GM08714 (cell line): ENCODE measurements around the gene RFX4.
"Not testable (repeated sequence)": the region's sequence is repeated elsewhere in the genome, so short reads cannot be mapped to it uniquely, and the experiment has no call there.

Experiments
- H3K4me3 ChIP-seq: fragments of 200-500 bp; sonication (Bioruptor generic); 2 replicates; pipeline ENCODE4 v1.5.1; 2014; ENCODE audit warnings: mild to moderate bottlenecking, low read length, inconsistent platforms
- ZNF274 ChIP-seq: IDR thresholded peaks from 2 replicates; pipeline ENCODE4 v1.6.1; 2012; ENCODE audit warnings: mild to moderate bottlenecking, low read depth, low read length

The RFX4 gene

DNA sequence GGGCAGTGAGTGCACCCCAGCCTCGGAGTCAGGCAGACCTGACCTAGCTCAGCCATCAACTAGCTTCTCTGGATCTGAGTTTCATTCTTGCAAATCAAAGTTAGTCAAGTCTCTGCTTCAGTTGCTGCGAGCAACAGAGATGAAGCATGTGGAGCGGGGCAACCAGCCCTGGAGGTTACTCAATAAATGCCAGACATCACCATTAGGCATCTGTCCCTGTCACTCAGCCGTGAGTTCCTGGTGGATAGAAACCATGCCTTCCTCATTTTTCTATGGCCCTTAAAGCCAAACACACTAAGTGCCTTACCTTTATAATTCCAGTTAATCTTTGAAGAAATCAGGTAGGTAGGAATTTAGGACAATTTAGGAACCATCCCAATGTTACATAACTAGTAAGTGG lies 19.3 kb downstream of the RFX4 start:
- no peak overlapping the region for H3K4me3 ChIP-seq
- TF ChIP-seq ZNF274, result no peak

DNA sequence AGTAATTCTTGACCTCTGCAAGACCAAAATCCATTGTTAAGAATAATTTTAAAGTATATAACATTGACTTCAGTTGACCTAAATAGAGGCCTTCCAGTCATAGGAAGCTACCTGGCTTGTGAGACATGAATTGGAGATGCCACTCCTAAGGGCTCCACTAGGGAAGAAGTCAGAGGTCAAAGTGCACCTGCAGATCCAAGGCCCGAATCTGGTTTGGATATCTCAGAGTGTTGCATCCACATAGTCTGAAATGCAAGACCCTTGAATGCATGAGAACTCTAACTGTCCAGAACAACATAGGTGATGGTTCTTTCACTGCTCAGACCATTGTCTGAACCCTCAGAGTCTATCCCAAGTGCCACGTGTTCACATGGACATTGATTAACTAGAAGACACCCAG lies 22.4 kb downstream of the RFX4 start:
- no peak overlapping the region for H3K4me3 ChIP-seq
- TF ChIP-seq ZNF274, result no peak

DNA sequence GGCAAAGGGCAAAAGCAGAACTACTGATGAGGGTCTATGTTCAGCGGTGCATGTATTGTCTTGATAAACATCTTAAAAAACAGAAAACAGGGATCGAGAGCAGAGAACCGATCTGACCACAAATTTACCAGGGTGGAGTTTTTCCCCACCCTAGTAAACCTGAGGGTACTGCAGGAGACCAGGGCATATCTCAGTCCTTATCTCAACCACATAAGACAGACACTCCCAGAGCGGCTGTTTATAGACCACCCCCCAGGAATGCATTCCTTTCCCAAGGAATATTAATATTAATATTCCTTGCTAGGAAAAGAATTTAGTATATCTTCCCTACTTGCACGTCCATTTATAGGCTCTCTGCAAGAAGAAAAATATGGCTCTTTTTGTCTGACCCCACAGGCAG lies 37.8 kb downstream of the RFX4 start:
- not testable (repeated sequence) for H3K4me3 ChIP-seq

DNA sequence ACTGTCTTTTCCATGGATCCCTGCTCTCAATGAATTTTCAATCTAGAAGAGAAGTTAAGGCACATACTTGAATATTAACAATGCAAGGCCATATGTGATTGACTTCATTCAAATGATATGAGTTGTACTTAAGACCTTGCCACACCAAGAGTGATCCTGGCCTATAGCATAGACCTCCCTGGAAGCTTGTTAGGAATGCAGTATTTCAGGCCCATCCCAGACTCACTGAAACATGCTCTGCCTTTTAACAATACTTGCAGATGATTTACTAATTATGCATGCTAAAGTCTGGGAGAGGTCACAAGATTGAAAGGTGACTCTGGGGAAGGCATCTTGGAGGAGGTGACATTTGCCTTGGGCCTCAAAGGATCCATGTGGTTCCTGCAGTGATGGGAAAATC lies 43.2 kb downstream of the RFX4 start:
- TF ChIP-seq ZNF274, result no peak
- H3K4me3 ChIP-seq, result no peak overlapping the region

DNA sequence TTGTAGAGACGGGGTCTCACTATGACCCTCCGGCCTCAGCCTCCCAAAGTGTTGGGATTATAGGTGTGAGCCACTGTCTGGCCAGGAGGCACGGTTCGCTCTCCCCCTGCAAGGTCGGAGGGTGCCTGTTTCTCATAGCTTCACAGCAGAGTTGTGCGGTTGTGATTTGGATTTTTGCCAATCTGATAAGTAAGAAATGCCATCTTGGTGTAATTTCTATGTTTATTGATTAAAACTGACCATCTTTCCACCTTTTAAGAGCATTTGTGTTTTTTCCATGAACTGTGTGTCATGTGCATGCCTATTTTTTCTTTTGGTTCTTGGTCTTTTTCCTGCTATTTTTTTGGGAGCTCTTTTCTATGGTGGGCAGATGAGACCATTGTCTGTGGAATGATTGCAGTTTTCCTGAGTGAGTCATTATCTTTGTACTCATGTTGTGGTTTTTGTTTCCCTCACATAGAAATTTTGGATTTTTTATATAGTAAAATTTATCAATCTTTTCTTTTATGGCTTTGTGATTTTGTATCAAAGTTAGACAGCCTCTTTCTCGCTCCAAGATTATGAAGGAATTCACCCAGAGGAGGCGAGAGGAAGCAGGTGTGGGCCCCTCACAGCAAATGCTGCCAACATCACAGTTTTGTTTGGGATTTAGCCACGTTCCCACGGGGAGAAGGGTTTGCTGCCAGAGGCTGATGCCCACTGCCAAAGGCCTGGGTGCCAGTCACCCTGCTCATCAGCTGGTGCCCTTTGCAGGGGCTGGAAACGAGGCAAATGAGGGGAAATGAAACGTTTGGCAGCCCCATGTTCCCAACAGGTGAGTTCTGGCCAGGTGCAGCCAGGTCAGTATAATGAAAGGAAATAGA lies 47.2 kb downstream of the RFX4 start:
- TF ChIP-seq ZNF274, result no peak
- no peak overlapping the region for H3K4me3 ChIP-seq

DNA sequence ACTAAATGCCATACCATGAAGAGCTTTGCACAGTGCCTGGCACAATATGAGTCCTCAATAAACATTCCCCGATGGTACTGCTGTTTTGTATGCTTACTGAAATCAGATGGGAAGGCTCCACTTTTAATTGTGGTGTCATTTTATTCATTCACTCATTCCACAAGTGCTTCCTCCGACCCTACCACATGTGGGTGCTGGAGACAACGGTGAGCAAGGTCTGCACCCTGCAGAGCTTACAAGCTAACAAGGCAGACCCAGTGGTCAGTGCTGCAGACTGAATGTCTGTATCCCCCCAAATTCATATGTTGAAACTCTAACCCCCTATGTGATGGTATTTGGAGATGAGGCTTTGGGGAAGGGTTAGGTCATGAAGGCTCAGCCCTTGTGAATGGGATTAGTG lies 48.3 kb downstream of the RFX4 start:
- no peak overlapping the region for H3K4me3 ChIP-seq
- TF ChIP-seq ZNF274, result no peak

DNA sequence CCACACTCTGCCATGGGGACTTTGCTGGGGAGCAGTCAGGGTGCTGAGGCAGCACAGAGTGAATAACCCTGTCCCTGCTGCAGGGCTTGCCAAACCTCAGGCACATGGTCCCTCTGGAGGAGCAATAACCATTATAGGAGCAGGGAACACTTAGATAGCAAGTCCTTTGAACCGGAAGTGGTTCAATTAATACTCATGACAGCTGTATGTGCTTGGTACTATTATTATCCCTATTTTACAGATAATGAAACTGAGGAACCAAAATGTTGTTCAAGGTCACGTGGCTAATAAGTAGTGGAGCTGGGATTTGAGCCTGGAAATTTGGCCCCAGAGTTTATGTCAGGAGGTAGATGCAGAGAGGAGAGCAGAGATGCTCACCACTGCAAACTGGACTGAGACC lies 49.0 kb downstream of the RFX4 start:
- TF ChIP-seq ZNF274, result no peak
- no peak overlapping the region for H3K4me3 ChIP-seq

DNA sequence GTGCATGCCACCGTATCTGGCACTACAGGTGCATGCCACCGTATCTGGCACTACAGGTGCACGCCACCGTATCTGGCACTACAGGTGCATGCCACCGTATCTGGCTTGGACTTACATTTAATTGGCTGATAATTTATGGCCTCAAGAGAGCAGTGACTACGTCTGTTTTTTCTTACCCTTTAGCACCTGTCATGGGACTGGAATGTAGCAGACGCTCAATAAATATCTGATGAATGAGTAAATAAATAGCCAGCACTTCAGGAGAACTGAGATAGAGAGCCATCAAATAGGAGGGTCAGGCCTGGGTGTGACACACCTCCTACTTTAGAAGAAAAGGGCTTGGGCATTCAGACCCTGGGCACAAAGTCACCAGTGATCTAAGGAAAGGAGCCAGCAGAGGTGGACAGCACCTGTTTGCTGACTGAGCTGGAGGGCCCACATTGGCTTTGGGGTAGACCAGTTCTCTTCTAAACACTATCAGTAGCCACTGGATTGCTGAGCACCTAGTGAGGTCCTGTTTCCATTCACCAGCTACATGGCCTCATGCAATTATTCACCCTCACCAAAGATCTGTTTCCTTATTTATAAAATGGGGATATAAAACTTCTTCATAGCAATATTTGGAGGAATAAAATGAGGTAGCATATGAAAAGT lies 50.1 kb downstream of the RFX4 start:
- no peak for TF ChIP-seq ZNF274
- no peak overlapping the region for H3K4me3 ChIP-seq

DNA sequence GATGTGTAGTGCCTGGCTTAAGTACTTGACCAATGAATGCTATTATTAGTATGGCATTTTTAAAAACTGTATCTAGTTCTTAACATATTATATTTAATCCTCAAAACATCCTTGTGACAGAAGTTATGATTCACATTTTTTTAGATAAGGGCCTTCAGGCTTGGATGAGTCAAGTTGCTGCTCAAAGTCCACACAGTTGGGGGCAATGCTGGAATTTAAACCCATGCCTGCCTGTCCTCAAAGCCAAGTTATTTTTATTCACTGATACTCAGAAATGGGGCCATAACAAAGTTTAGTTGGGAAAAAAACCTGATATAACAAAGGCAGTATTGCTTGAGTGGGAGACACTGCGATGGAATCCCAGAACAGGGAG lies 50.6 kb downstream of the RFX4 start:
- TF ChIP-seq ZNF274, result no peak
- H3K4me3 ChIP-seq, result no peak overlapping the region

DNA sequence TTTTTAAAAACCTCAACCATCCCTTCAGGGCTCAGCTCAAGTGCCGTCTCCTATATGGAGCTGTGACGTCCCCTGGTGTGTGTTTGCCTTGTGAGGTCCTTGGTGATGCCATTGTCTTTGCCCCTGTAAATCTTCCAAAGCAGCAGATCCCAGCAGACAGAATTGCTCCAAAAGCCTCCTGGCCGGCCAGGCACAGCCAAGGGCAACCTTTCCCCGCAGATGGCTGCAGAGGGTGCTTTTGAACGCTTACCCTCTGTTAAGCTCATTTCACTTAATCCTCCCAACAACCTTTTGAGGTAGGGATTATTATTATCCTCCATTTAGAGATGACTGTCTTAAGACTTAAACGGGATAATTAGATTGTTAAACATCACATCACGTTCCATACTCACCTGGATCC lies 51.4 kb downstream of the RFX4 start:
- H3K4me3 ChIP-seq, result no peak overlapping the region
- no peak for TF ChIP-seq ZNF274

DNA sequence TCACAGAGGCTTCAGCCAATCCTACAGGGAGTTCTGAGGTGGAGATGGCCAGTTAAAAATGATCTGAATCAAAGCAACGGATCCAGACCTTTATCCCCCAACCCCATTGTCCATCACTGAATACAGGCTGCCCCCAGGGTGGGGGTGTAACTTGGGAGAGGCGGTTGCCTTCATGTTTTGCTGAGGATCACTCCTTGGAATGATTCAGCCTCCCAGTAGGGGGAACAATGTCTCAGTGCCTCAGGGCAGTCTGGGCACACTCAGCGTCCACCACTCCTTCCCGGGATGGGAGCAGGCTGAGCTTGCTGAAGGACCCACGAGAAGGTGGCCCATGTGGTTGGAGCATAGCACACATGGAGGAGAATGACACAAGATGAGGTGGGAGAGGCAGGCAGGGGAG lies 60.2 kb downstream of the RFX4 start:
- no peak for TF ChIP-seq ZNF274
- no peak overlapping the region for H3K4me3 ChIP-seq

DNA sequence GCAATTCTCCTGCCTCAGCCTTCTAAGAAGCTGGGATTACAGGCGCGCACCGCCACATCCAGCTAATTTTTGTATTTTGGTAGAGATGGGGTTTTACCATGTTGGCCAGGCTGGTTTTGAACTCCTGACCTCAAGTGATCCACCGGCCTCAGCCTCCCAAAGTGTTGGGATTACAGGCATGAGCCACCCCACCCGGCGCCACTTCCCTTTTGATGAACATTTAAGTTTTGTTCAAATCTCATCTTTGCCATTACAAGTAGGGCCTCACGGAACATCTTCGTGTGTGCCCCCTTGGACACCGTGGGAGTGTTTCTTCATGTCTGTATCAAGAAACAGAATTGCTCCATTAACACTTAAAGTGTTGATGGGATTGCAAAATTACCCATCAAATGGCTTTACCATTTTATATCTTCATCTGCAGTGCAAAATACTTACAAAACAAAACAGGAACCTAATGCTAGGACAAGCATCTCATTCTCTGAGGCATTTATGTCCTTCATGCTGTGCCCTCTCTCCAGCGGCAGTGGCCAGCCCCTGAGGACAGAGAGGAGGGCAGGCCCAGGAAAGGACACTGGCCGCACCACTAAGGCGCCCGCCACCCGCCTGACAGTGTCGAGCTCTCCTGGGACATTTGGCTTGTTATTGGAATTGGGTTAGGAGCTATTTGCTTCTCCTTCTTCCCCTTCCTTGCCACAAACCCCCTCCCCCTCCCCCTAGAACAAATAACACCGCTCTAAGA lies 61.7 kb downstream of the RFX4 start:
- TF ChIP-seq ZNF274, result no peak
- H3K4me3 ChIP-seq, result no peak overlapping the region

DNA sequence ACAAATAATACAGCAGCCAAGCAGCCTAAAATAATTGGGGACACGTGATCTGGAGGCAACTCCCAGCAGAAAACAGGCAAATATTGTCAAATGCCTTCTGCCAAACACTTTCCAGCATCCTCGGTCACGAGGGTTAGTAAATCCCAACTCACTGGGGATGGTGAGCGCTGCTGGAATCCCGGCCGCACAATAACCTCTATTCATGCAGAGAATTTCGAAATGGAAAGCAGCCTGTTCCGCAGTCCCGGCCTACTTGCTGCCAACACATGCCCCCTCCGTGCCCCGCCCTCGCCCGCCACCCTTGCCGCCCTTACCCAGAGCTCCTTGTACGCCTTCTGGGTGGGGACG lies 62.2 kb downstream of the RFX4 start:
- no peak for TF ChIP-seq ZNF274
- H3K4me3 ChIP-seq, result no peak overlapping the region

DNA sequence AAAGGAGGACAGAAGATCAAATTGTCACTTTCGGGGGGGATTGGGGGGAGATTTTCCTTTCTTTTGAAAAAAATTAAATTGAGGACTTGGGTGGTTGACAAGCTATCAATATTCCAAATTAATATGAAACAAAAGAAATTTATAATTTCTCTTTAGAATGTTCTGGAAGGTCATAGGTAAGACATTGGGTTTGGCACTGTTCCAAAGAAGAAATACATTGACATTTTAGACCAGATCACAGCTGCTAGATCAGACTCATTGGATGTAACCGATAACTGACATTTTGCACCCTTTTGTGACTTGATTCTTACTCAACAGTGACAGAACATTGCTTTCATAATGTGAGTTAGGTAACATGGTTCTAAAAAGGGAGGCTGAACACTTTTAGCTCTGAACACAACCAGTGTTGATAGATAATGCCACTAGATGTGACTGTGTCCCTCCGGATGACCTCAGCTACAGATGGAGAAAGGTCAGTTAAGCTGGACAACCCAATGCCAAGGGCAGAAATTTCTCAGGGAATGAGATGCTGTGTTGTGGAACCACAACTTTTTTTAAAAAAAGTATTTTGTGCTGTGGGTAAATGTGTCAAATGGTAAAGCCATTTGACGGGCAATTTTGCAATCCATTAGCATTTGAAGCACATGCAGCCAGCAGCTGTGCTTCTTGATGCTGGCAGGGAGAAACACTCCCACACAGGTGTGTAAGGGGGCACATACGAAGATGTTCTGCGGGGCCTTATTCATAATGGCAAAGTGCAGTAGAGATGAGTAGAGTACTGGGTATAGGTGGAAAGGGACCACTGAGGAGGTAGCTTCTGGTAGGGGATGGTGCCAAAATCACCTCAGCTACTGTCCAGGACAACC lies 62.9 kb downstream of the RFX4 start:
- no peak overlapping the region for H3K4me3 ChIP-seq
- TF ChIP-seq ZNF274, result no peak

DNA sequence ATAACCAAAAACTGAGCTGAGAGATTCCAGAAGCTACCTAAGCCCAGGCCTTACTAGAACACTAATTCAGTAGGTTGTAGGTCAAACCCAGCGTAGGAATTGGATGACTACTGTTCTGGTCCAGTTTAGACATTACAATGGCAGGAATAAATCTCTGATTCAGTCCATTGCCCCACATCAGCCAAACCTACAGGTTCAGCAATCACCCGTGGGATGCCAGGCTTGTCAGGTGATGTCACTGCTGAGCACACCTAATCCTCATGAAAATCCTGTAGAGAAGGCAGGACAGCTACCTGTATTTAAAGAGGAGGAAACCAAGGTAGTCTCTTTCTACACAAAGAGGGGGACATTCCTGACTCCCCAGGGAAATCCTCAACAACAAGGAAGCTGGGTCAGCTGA lies 63.7 kb downstream of the RFX4 start:
- TF ChIP-seq ZNF274, result no peak
- H3K4me3 ChIP-seq, result no peak overlapping the region
